ENCODE results near the gene ASB13. TPM values are rescaled to one million over a fixed set of nuclear protein-coding genes. Genes with fewer than 3 reads are reported as not detected.
A peak's percentile ranks its signal among the peaks of the same experiment; 100 is the strongest.
"Not testable (repeated sequence)": the region's sequence is repeated elsewhere in the genome, so short reads cannot be mapped to it uniquely, and the experiment has no call there.

ASB13 gene
- total and polyA plus RNA-seq, 2 donors from 2014 or later, result 47.7 to 95.1 TPM

GRCh38 chr10:5594271-5595049, 71.9 kb downstream of the ASB13 start:
- Histone ChIP-seq H3K9me3 (ENCODE audit: control insufficient read depth in 2 of 3, insufficient read depth in 1 of 3, low read length in 3 of 3) (no peaks in the 10 kb centered on the region), H3K4me3 (ENCODE audit: low read length in 3 of 3) (no peak overlapping the region), H3K27ac (ENCODE audit: low read depth in 2 of 2, low read length in 2 of 2) (no peak overlapping the region), H3K9ac (ENCODE audit: low read length in 3 of 3) (no peak overlapping the region), H3K4me1 (ENCODE audit: control insufficient read depth in 2 of 3, insufficient read depth in 2 of 3, low read depth in 1 of 3, low read length in 3 of 3) (peaks cover 0 to 11% (median 6%) of the 10 kb centered on the region in 3 donors), H3K27me3 (ENCODE audit: control insufficient read depth, insufficient read depth, low read length) (no peaks in the 10 kb centered on the region), H3K36me3 (ENCODE audit: control insufficient read depth in 2 of 3, insufficient read depth in 3 of 3, low read length in 3 of 3) (no peaks in the 10 kb centered on the region)
- no peak for TF ChIP-seq CTCF (IDR thresholded peaks at IDR 0.05; ENCODE audit: borderline replicate concordance, extremely low read depth, insufficient read depth)
- FAIRE-seq (no peak), DNase-seq (peak in 4 of 5 donors; percentile 29 to 89 (median 83))
- intact Hi-C loops (cut with DNase I), result no loop called here

GRCh38 chr10:5593347-5593746, 73.0 kb downstream of the ASB13 start:
- peaks cover 0 to 11% (median 6%) of the 10 kb centered on the region in 3 donors for H3K4me1 ChIP-seq (ENCODE audit: control insufficient read depth in 2 of 3, insufficient read depth in 2 of 3, low read depth in 1 of 3, low read length in 3 of 3)
- H3K27me3 ChIP-seq (ENCODE audit: control insufficient read depth, insufficient read depth, low read length); H3K36me3 ChIP-seq (ENCODE audit: control insufficient read depth in 2 of 3, insufficient read depth in 3 of 3, low read length in 3 of 3); H3K4me3 ChIP-seq (ENCODE audit: low read length in 3 of 3); intact Hi-C loops (cut with DNase I); DNase-seq; FAIRE-seq; H3K9ac ChIP-seq (ENCODE audit: low read length in 3 of 3); H3K27ac ChIP-seq (ENCODE audit: low read depth in 2 of 2, low read length in 2 of 2); H3K9me3 ChIP-seq (ENCODE audit: control insufficient read depth in 2 of 3, insufficient read depth in 1 of 3, low read length in 3 of 3): not testable (repeated sequence)

DNA sequence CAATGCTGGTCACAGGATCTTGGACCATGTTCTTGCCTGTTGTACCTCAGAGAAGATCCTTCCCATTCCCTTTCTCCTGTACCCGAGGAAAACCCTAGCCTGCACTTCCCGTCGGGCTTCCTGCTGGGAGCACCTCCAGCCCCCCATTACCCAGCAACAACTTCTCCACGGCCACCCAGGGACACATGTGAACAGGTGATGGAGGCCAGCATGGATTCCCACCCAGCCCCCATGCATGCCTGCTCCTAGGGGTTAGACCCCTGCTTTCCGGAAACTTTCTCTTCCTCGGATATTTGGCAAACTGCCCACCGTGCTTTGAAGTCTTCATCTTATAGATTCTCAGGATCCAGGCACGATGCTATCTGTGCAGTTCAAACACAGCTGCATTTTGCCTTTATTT, 74.3 kb downstream of the ASB13 start:
- Histone ChIP-seq H3K9ac (ENCODE audit: low read length in 3 of 3) (no peak overlapping the region), H3K27ac (ENCODE audit: low read depth in 2 of 2, low read length in 2 of 2) (no peak overlapping the region), H3K9me3 (ENCODE audit: control insufficient read depth in 2 of 3, insufficient read depth in 1 of 3, low read length in 3 of 3) (no peaks in the 10 kb centered on the region), H3K4me3 (ENCODE audit: low read length in 3 of 3) (no peak overlapping the region), H3K4me1 (ENCODE audit: control insufficient read depth in 2 of 3, insufficient read depth in 2 of 3, low read depth in 1 of 3, low read length in 3 of 3) (peaks cover 0 to 11% (median 6%) of the 10 kb centered on the region in 3 donors), H3K36me3 (ENCODE audit: control insufficient read depth in 2 of 3, insufficient read depth in 3 of 3, low read length in 3 of 3) (no peaks in the 10 kb centered on the region), H3K27me3 (ENCODE audit: control insufficient read depth, insufficient read depth, low read length) (no peaks in the 10 kb centered on the region)
- TF ChIP-seq CTCF (IDR thresholded peaks at IDR 0.05; ENCODE audit: borderline replicate concordance, extremely low read depth, insufficient read depth), result no peak
- FAIRE-seq (no peak), DNase-seq (peak in 1 of 5 donors; percentile 33)
- intact Hi-C loops (cut with DNase I), result no loop called here

DNA sequence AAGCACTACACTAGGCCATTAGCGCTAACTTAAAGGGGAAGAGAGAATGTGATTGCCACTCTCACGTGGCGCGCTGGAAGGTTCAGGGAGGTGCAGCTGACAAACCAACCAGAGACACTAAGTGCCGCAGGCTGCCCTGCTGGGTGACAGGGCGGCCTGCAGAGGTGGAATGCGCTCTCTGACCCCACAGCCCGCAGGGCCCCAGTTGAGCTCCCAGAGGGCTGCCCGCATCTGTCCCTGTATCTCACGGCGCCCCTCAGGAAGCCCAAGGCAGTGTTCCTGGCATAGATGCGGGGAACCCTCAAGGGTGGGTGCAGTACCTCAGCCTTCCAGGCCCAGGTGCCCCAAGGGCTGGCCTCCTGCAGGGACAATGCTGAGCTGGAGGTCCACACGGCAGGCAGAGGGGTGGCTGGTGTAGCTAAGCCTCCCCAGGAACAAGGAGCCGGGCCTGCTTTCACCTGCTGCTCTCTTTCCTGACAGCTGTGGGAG, 75.0 kb downstream of the ASB13 start:
- Histone ChIP-seq H3K27ac (ENCODE audit: low read depth in 2 of 2, low read length in 2 of 2) (no peak overlapping the region), H3K27me3 (ENCODE audit: control insufficient read depth, insufficient read depth, low read length) (no peaks in the 10 kb centered on the region), H3K4me1 (ENCODE audit: control insufficient read depth in 2 of 3, insufficient read depth in 2 of 3, low read depth in 1 of 3, low read length in 3 of 3) (peaks cover 0 to 14% (median 6%) of the 10 kb centered on the region in 3 donors), H3K4me3 (ENCODE audit: low read length in 3 of 3) (no peak overlapping the region), H3K9ac (ENCODE audit: low read length in 3 of 3) (no peak overlapping the region), H3K36me3 (ENCODE audit: control insufficient read depth in 2 of 3, insufficient read depth in 3 of 3, low read length in 3 of 3) (no peaks in the 10 kb centered on the region), H3K9me3 (ENCODE audit: control insufficient read depth in 2 of 3, insufficient read depth in 1 of 3, low read length in 3 of 3) (no peaks in the 10 kb centered on the region)
- intact Hi-C loops (cut with DNase I), result no loop called here
- peak in 3 of 5 donors; percentile 43 to 59 (median 45) for DNase-seq
- no peak for TF ChIP-seq CTCF (IDR thresholded peaks at IDR 0.05; ENCODE audit: borderline replicate concordance, extremely low read depth, insufficient read depth)
- no peak for FAIRE-seq

All from kidney (tissue), 14 donors.